ENCODE measurements around the gene SERP2. TPM values are rescaled to one million over a fixed set of nuclear protein-coding genes. Genes with fewer than 3 reads are reported as not detected.

SERP2 gene
- total RNA-seq, 1 donor: 5.8 TPM

DNA sequence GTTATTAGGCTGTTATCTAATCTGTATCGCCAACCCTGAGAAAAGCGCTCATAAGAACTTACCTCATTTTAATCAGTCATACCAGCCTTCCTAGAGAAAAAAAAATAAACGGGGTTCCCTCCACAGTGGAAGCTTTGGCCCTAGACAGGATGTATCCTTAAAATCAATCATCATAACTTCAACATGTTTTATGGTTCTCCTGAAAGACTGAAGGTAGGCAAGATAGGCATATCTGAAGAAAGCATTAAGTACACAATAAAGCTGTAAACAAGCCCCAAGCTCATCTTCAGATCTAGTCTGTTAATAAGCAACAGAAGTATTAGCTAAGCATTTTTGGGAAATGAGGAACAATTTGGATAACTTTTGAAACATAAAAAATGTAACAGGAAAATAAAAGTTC is 18.7 kb upstream of the SERP2 start:
- no peak overlapping the region for H2AFZ ChIP-seq (ENCODE audit: low read length)
- no peaks in the 10 kb centered on the region for H4K20me1 ChIP-seq (ENCODE audit: insufficient read depth, low read length)
- H3K4me3 ChIP-seq (ENCODE audit: insufficient read depth, low read length): no peak overlapping the region
- no peaks in the 10 kb centered on the region for H3K36me3 ChIP-seq (ENCODE audit: insufficient read depth, low read length)
- no peaks in the 10 kb centered on the region for H3K27me3 ChIP-seq (ENCODE audit: insufficient read depth, low read length)
- no peak overlapping the region for H3K27ac ChIP-seq (ENCODE audit: low read depth, low read length)
- no peak overlapping the region for H3K4me2 ChIP-seq (ENCODE audit: insufficient read depth, low read length)
- no peaks in the 10 kb centered on the region for H3K79me2 ChIP-seq (ENCODE audit: insufficient read depth, low read length)
- TF ChIP-seq, protein P1, sequence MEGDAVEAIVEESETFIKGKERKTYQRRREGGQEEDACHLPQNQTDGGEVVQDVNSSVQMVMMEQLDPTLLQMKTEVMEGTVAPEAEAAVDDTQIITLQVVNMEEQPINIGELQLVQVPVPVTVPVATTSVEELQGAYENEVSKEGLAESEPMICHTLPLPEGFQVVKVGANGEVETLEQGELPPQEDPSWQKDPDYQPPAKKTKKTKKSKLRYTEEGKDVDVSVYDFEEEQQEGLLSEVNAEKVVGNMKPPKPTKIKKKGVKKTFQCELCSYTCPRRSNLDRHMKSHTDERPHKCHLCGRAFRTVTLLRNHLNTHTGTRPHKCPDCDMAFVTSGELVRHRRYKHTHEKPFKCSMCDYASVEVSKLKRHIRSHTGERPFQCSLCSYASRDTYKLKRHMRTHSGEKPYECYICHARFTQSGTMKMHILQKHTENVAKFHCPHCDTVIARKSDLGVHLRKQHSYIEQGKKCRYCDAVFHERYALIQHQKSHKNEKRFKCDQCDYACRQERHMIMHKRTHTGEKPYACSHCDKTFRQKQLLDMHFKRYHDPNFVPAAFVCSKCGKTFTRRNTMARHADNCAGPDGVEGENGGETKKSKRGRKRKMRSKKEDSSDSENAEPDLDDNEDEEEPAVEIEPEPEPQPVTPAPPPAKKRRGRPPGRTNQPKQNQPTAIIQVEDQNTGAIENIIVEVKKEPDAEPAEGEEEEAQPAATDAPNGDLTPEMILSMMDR (IDR thresholded peaks at IDR 0.05; ENCODE audit: extremely low read depth, low read depth, low read length): no peak
- H3K9me3 ChIP-seq (ENCODE audit: low read depth, low read length): no peaks in the 10 kb centered on the region
- no peak for DNase-seq (ENCODE audit: insufficient read length, low spot score, missing footprints)
- no peaks in the 10 kb centered on the region for H3K4me1 ChIP-seq (ENCODE audit: insufficient read depth, low read length)

DNA sequence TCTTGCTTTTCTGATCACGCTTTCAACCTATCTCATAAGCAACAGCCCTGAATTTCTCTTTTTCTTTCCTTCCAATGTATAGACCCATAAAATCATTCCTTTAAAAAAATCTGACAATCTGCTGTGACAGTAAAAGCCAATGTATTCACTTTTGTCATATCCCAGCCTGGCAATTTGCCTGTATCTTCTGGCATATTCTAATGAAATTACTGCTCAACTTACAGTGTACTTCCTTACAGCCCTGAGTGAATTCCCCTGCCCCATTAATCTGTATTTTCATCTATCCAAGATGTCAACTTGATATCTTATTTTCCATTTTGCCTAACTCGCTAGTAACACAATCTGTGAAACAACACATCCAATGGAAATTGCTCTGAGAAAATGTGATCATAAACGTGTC is 18.0 kb upstream of the SERP2 start:
- H3K27ac ChIP-seq (ENCODE audit: low read depth, low read length): no peak overlapping the region
- H3K4me1 ChIP-seq (ENCODE audit: insufficient read depth, low read length): peaks cover 3% of the 10 kb centered on the region
- H3K36me3 ChIP-seq (ENCODE audit: insufficient read depth, low read length): no peaks in the 10 kb centered on the region
- no peaks in the 10 kb centered on the region for H4K20me1 ChIP-seq (ENCODE audit: insufficient read depth, low read length)
- H3K79me2 ChIP-seq (ENCODE audit: insufficient read depth, low read length): no peaks in the 10 kb centered on the region
- TF ChIP-seq, protein P1 (IDR thresholded peaks at IDR 0.05; ENCODE audit: extremely low read depth, low read depth, low read length): no peak
- no peak for DNase-seq (ENCODE audit: insufficient read length, low spot score, missing footprints)
- H3K4me3 ChIP-seq (ENCODE audit: insufficient read depth, low read length): no peak overlapping the region
- no peaks in the 10 kb centered on the region for H3K27me3 ChIP-seq (ENCODE audit: insufficient read depth, low read length)
- H2AFZ ChIP-seq (ENCODE audit: low read length): no peak overlapping the region
- no peaks in the 10 kb centered on the region for H3K9me3 ChIP-seq (ENCODE audit: low read depth, low read length)
- H3K4me2 ChIP-seq (ENCODE audit: insufficient read depth, low read length): no peak overlapping the region

DNA sequence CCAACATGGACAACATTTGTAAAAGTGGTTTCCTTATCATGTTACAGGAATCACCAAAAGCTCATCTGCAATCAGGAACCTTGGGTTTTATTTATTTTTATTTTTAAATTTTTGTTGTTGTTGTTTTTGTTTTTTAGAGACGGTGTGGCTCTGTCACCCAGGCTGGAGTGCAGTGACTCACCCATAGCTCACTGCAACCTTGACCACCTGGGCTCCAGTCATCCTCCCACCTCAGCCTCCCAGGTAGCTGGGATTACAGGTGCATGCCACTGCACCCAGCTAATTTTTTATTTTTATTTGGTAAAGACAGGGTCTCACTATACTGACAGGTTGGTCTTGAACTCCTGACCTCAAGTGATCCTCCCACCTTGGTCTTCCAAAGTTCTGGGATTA is 13.6 kb upstream of the SERP2 start:
- TF ChIP-seq, protein P1 (IDR thresholded peaks at IDR 0.05; ENCODE audit: extremely low read depth, low read depth, low read length): no peak
- no peak for DNase-seq (ENCODE audit: insufficient read length, low spot score, missing footprints)
- no peak overlapping the region for H3K4me2 ChIP-seq (ENCODE audit: insufficient read depth, low read length)
- peaks cover 24% of the 10 kb centered on the region for H3K4me1 ChIP-seq (ENCODE audit: insufficient read depth, low read length)
- H3K36me3 ChIP-seq (ENCODE audit: insufficient read depth, low read length): no peaks in the 10 kb centered on the region
- H3K27me3 ChIP-seq (ENCODE audit: insufficient read depth, low read length): no peaks in the 10 kb centered on the region
- H2AFZ ChIP-seq (ENCODE audit: low read length): no peak overlapping the region
- H3K79me2 ChIP-seq (ENCODE audit: insufficient read depth, low read length): no peaks in the 10 kb centered on the region
- no peaks in the 10 kb centered on the region for H3K9me3 ChIP-seq (ENCODE audit: low read depth, low read length)
- H3K4me3 ChIP-seq (ENCODE audit: insufficient read depth, low read length): no peak overlapping the region
- no peaks in the 10 kb centered on the region for H4K20me1 ChIP-seq (ENCODE audit: insufficient read depth, low read length)
- H3K27ac ChIP-seq (ENCODE audit: low read depth, low read length): no peak overlapping the region

DNA sequence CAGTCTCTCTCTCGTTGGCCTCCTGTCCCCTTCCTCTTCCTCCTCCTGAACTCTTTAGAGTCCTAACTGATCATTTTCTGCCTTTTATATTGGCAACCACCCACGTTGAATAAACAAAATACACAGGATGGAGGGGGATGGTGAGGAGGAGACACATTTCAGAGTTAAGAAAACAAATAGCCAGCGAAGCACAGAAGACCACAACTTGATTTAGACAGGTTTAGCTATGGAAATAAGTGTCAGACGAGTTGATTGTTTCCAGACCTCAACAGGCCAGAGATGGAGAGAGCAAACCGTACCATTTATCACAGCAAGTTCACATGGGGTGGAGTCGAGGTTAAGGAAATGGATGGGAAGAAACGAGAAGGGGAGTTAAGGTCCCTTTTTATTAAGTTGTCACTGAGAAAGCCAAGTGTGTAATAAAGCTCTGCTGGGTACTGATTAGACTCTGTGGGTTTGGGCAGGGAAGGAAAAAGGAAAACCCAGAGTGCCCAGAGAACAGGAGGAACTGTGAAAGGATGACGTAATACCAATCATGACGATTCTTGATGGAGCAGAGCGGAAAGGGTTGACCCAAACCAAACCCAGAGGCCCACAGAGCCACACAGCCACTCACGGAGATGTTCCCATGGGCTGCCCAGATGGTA is 11.1 kb upstream of the SERP2 start:
- H3K4me3 ChIP-seq (ENCODE audit: insufficient read depth, low read length): no peak overlapping the region

More for the DNA sequence above, 11.1 kb upstream of the SERP2 start:
- H3K79me2 ChIP-seq (ENCODE audit: insufficient read depth, low read length): no peaks in the 10 kb centered on the region
- no peak for DNase-seq (ENCODE audit: insufficient read length, low spot score, missing footprints)
- no peak overlapping the region for H3K27ac ChIP-seq (ENCODE audit: low read depth, low read length)
- H3K4me2 ChIP-seq (ENCODE audit: insufficient read depth, low read length): no peak overlapping the region
- no peaks in the 10 kb centered on the region for H3K27me3 ChIP-seq (ENCODE audit: insufficient read depth, low read length)
- no peaks in the 10 kb centered on the region for H4K20me1 ChIP-seq (ENCODE audit: insufficient read depth, low read length)
- TF ChIP-seq, protein P1 (IDR thresholded peaks at IDR 0.05; ENCODE audit: extremely low read depth, low read depth, low read length): no peak
- H3K4me1 ChIP-seq (ENCODE audit: insufficient read depth, low read length): peaks cover 28% of the 10 kb centered on the region
- H3K36me3 ChIP-seq (ENCODE audit: insufficient read depth, low read length): no peaks in the 10 kb centered on the region
- no peak overlapping the region for H2AFZ ChIP-seq (ENCODE audit: low read length)
- H3K9me3 ChIP-seq (ENCODE audit: low read depth, low read length): no peaks in the 10 kb centered on the region
